Prostate gland (tissue), 2 donors: ENCODE measurements around the gene CDKN2AIP.

Experiments
- CTCF ChIP-seq, 4 experiments: fragments of 200-600 bp in 2 of 4; fragments of 450-650 bp in 2 of 4; sonication (generic) in 2 of 4; IDR thresholded peaks; 1 replicate in 3 of 4; 2 replicates in 1 of 4; pipeline ENCODE4 v1.5.1; 2016 to 2019; ENCODE audit warnings: antibody characterized with exemption in 4 of 4, mild to moderate bottlenecking in 2 of 4, moderate library complexity in 2 of 4
- POLR2A ChIP-seq: fragments of 450-650 bp; IDR thresholded peaks from one replicate; pipeline ENCODE4 v1.6.1; 2016; ENCODE audit warnings: antibody characterized with exemption, mild to moderate bottlenecking

DNA sequence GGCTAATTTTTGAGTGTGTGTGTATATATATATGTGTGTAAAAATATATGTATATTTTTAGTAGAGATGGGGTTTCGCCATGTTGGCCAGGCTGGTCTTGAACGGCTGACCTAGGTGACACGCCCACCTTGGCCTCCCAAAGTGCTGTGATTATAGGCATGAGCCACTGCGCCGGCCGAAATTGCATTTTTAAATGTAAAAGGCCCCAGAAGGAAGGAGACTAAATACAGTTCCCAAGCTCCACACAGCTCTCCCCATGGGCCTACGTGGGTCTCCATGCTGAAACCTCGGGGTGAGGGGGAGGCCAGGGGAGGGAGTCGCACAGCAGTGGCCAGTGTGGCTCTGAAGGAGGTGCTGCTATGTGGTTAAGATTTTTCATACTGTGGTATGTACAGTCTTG is 12.8 kb upstream of the CDKN2AIP start:
- no peak for TF ChIP-seq CTCF (IDR thresholded peaks at IDR 0.05)
- no peak for TF ChIP-seq POLR2A
